ENCODE results near the gene WDR90.

GRCh38 chr16:617855-618254 is 31.3 kb upstream of the WDR90 start:
- TF ChIP-seq CTCF (conservative IDR thresholded peaks at IDR 0.05; ENCODE audit: low read depth, low read length) (no peak), EZH2 (IDR thresholded peaks at IDR 0.05; ENCODE audit: borderline replicate concordance, low read depth, low read length, poor library complexity, severe bottlenecking) (no peak)
